ENCODE results near the gene AOAH. TPM values are rescaled to one million over a fixed set of nuclear protein-coding genes. Genes with fewer than 3 reads are reported as not detected.

AOAH gene
- total and polyA plus RNA-seq, 4 experiments from 2014 or later: 1.5 to 5.4 (median 4.2) TPM

- peaks cover 46 to 76% (median 59%) of the 10 kb centered on the region in 4 donors for H3K4me1 Mint-ChIP-seq
- intact Hi-C loops (cut with micrococcal nuclease): loop anchor here (5.0 kb wide), 1 partner anchor 32 kb away; no protein-coding TSS in a partner anchor
- peak overlapping the region; percentile 8 to 81 (median 72) for H3K4me3 Mint-ChIP-seq
- Histone ChIP-seq H3K36me3 (ENCODE audit: insufficient read depth, low read length) (no peaks in the 10 kb centered on the region), H3K27ac (ENCODE audit: low read depth, low read length) (peak overlapping the region; percentile 30), H3K9me3 (ENCODE audit: control insufficient read depth in 1 of 2, low read length in 2 of 2) (no peaks in the 10 kb centered on the region), H3K27me3 (ENCODE audit: insufficient read depth, low read length) (no peaks in the 10 kb centered on the region), H3K4me3 (ENCODE audit: low read length in 2 of 2) (peak overlapping the region in 1 of 2 donors; percentile 0), H3K4me1 (ENCODE audit: insufficient read depth, low read length) (peaks cover 47% of the 10 kb centered on the region)
- no peaks in the 10 kb centered on the region for H3K36me3 Mint-ChIP-seq
- POLR2A ChIA-PET (ENCODE audit: partially characterized antibody): interaction anchor here (0.7 to 2.8 kb wide), 20 partner anchors 10 to 1719 kb away, joined by 3 to 16 read pairs (median 4); partner anchors contain the start of gene ANLN
- CTCF ChIA-PET (ENCODE audit: partially characterized antibody): interaction anchor here (1.2 to 7.0 kb wide), 8 partner anchors 9 to 151 kb away, joined by 3 to 46 read pairs (median 8); no protein-coding TSS in a partner anchor
- H3K9me3 Mint-ChIP-seq: peaks cover 0 to 2% (median 0%) of the 10 kb centered on the region in 8 donors
- peak; percentile 49 to 62 (median 55) for DNase-seq
- peak overlapping the region; percentile 66 to 96 (median 88) for H3K27ac Mint-ChIP-seq
- no peaks in the 10 kb centered on the region for H3K27me3 Mint-ChIP-seq
Measured at GRCh38 chr7:36639826-36640225, 84.5 kb downstream of the AOAH start.

- Histone ChIP-seq H3K9me3 (ENCODE audit: control insufficient read depth in 1 of 2, low read length in 2 of 2) (no peaks in the 10 kb centered on the region), H3K36me3 (ENCODE audit: insufficient read depth, low read length) (no peaks in the 10 kb centered on the region), H3K4me3 (ENCODE audit: low read length in 2 of 2) (peak overlapping the region in 1 of 2 donors; percentile 0), H3K27me3 (ENCODE audit: insufficient read depth, low read length) (no peaks in the 10 kb centered on the region), H3K27ac (ENCODE audit: low read depth, low read length) (no peak overlapping the region), H3K4me1 (ENCODE audit: insufficient read depth, low read length) (peaks cover 47% of the 10 kb centered on the region)
- Mint-ChIP-seq H3K27ac (peak overlapping the region; percentile 66 to 96 (median 88)), H3K4me3 (peak overlapping the region in 6 of 8 donors; percentile 29 to 76 (median 62)), H3K9me3 (peaks cover 0 to 2% (median 0%) of the 10 kb centered on the region in 8 donors), H3K27me3 (no peaks in the 10 kb centered on the region), H3K4me1 (peaks cover 41 to 71% (median 55%) of the 10 kb centered on the region in 4 donors), H3K36me3 (no peaks in the 10 kb centered on the region)
- intact Hi-C loops (cut with micrococcal nuclease): loop anchor here (5.0 kb wide), 1 partner anchor 34 kb away; no protein-coding TSS in a partner anchor
- no peak for DNase-seq
- ChIA-PET CTCF (ENCODE audit: partially characterized antibody) (interaction anchor here (0.6 to 7.0 kb wide), 9 partner anchors 8 to 150 kb away, joined by 3 to 46 read pairs (median 8); no protein-coding TSS in a partner anchor), POLR2A (ENCODE audit: partially characterized antibody) (interaction anchor here (0.9 to 2.8 kb wide), 16 partner anchors 9 to 151 kb away, joined by 3 to 16 read pairs (median 4); partner anchors contain the start of gene AOAH)
Measured at GRCh38 chr7:36638586-36639263, 85.6 kb downstream of the AOAH start.

GRCh38 chr7:36638140-36638539 is 86.2 kb downstream of the AOAH start:
- H3K4me3 ChIP-seq (ENCODE audit: low read length in 2 of 2): no peak overlapping the region
- Mint-ChIP-seq H3K27me3 (no peaks in the 10 kb centered on the region), H3K4me1 (peaks cover 41 to 65% (median 53%) of the 10 kb centered on the region in 4 donors), H3K9me3 (no peaks in the 10 kb centered on the region), H3K36me3 (no peaks in the 10 kb centered on the region), H3K4me3 (peak overlapping the region in 5 of 8 donors; percentile 2 to 74 (median 47)), H3K27ac (peak overlapping the region; percentile 66 to 93 (median 85))
- peaks cover 47% of the 10 kb centered on the region for H3K4me1 ChIP-seq (ENCODE audit: insufficient read depth, low read length)
- intact Hi-C loops (cut with micrococcal nuclease): loop anchor here (5.0 kb wide), 1 partner anchor 34 kb away; no protein-coding TSS in a partner anchor
- no peaks in the 10 kb centered on the region for H3K27me3 ChIP-seq (ENCODE audit: insufficient read depth, low read length)
- no peak for DNase-seq
- ChIA-PET CTCF (ENCODE audit: partially characterized antibody) (interaction anchor here (0.6 to 7.0 kb wide), 6 partner anchors 11 to 150 kb away, joined by 3 to 46 read pairs (median 9); no protein-coding TSS in a partner anchor), POLR2A (ENCODE audit: partially characterized antibody) (interaction anchor here (0.9 to 2.8 kb wide), 5 partner anchors 8 to 86 kb away, joined by 3 to 16 read pairs (median 5); partner anchors contain the start of gene AOAH)
- H3K36me3 ChIP-seq (ENCODE audit: insufficient read depth, low read length): no peaks in the 10 kb centered on the region
- H3K27ac ChIP-seq (ENCODE audit: low read depth, low read length): no peak overlapping the region
- no peaks in the 10 kb centered on the region for H3K9me3 ChIP-seq (ENCODE audit: control insufficient read depth in 1 of 2, low read length in 2 of 2)

- Histone ChIP-seq H3K36me3 (ENCODE audit: insufficient read depth, low read length) (no peaks in the 10 kb centered on the region), H3K27me3 (ENCODE audit: insufficient read depth, low read length) (no peaks in the 10 kb centered on the region), H3K4me3 (ENCODE audit: low read length in 2 of 2) (no peak overlapping the region), H3K9me3 (ENCODE audit: control insufficient read depth in 1 of 2, low read length in 2 of 2) (no peaks in the 10 kb centered on the region), H3K4me1 (ENCODE audit: insufficient read depth, low read length) (peaks cover 47% of the 10 kb centered on the region), H3K27ac (ENCODE audit: low read depth, low read length) (no peak overlapping the region)
- H3K9me3 Mint-ChIP-seq: no peaks in the 10 kb centered on the region
- peaks cover 41 to 61% (median 50%) of the 10 kb centered on the region in 4 donors for H3K4me1 Mint-ChIP-seq
- no peaks in the 10 kb centered on the region for H3K27me3 Mint-ChIP-seq
- ChIA-PET POLR2A (ENCODE audit: partially characterized antibody) (interaction anchor here (0.9 to 1.7 kb wide), 3 partner anchors 12 to 87 kb away, joined by 3 to 5 read pairs (median 3); partner anchors contain the start of gene AOAH), CTCF (ENCODE audit: partially characterized antibody) (interaction anchor here (2.1 to 7.0 kb wide), 3 partner anchors 16 to 149 kb away, joined by 4 to 46 read pairs (median 21); no protein-coding TSS in a partner anchor)
- H3K36me3 Mint-ChIP-seq: no peaks in the 10 kb centered on the region
- H3K27ac Mint-ChIP-seq: peak overlapping the region in 6 of 7 donors; percentile 37 to 84 (median 69)
- H3K4me3 Mint-ChIP-seq: peak overlapping the region in 3 of 8 donors; percentile 40 to 74 (median 52)
- intact Hi-C loops (cut with micrococcal nuclease): loop anchor here (5.0 kb wide), 1 partner anchor 35 kb away; no protein-coding TSS in a partner anchor
- no peak for DNase-seq
Measured at GRCh38 chr7:36637417-36637816, 86.9 kb downstream of the AOAH start.

DNA sequence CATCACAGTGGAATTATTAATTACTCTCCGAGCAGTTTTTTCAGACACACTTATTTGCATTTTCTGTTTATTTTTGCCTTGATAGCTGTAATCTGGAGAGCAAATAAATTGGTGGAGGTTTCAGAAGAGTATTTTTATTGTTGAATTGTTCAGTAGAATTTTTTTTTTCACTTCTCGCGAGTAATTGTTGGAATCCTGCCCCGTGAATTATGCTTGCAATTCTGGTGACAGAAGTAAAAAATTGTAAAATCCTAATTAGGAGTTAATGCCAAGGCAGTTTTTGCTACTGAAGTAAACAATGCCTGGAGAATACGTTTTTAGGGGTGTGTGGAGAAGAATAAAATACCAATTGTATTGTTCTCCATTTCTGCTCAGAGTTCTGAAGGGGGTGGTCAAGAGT is 88.2 kb downstream of the AOAH start:
- no peaks in the 10 kb centered on the region for H3K36me3 Mint-ChIP-seq
- H3K4me3 Mint-ChIP-seq: no peak overlapping the region
- H3K27ac Mint-ChIP-seq: peak overlapping the region in 1 of 7 donors; percentile 12

GRCh38 chr7:36635091-36635490 is 89.2 kb downstream of the AOAH start:
- Histone ChIP-seq H3K9me3 (ENCODE audit: control insufficient read depth in 1 of 2, low read length in 2 of 2) (no peaks in the 10 kb centered on the region), H3K4me3 (ENCODE audit: low read length in 2 of 2) (no peak overlapping the region), H3K27me3 (ENCODE audit: insufficient read depth, low read length) (no peaks in the 10 kb centered on the region), H3K36me3 (ENCODE audit: insufficient read depth, low read length) (no peaks in the 10 kb centered on the region), H3K4me1 (ENCODE audit: insufficient read depth, low read length) (peaks cover 37% of the 10 kb centered on the region), H3K27ac (ENCODE audit: low read depth, low read length) (no peak overlapping the region)
- Mint-ChIP-seq H3K4me1 (peaks cover 31 to 40% (median 35%) of the 10 kb centered on the region in 4 donors), H3K4me3 (no peak overlapping the region), H3K36me3 (no peaks in the 10 kb centered on the region), H3K9me3 (no peaks in the 10 kb centered on the region), H3K27ac (peak overlapping the region in 1 of 7 donors; percentile 48), H3K27me3 (peaks cover 0 to 2% of the 10 kb centered on the region in 2 donors)
- ChIA-PET POLR2A (ENCODE audit: partially characterized antibody) (no interaction called here), CTCF (ENCODE audit: partially characterized antibody) (interaction anchor here (1.7 to 1.9 kb wide), 2 partner anchors 9 to 147 kb away, joined by 3 to 4 read pairs; no protein-coding TSS in a partner anchor)
- intact Hi-C loops (cut with micrococcal nuclease): loop anchor here (5.0 kb wide), 1 partner anchor 37 kb away; no protein-coding TSS in a partner anchor
- DNase-seq: no peak

More for the DNA sequence above, 88.2 kb downstream of the AOAH start:
- Mint-ChIP-seq H3K4me1 (peaks cover 36 to 51% (median 43%) of the 10 kb centered on the region in 4 donors), H3K9me3 (no peaks in the 10 kb centered on the region), H3K27me3 (peaks cover 0 to 2% of the 10 kb centered on the region in 2 donors)
- Histone ChIP-seq H3K4me1 (ENCODE audit: insufficient read depth, low read length) (peaks cover 47% of the 10 kb centered on the region), H3K4me3 (ENCODE audit: low read length in 2 of 2) (no peak overlapping the region), H3K9me3 (ENCODE audit: control insufficient read depth in 1 of 2, low read length in 2 of 2) (no peaks in the 10 kb centered on the region), H3K27me3 (ENCODE audit: insufficient read depth, low read length) (no peaks in the 10 kb centered on the region), H3K27ac (ENCODE audit: low read depth, low read length) (no peak overlapping the region), H3K36me3 (ENCODE audit: insufficient read depth, low read length) (no peaks in the 10 kb centered on the region)
- intact Hi-C loops (cut with micrococcal nuclease): loop anchor here (5.0 kb wide), 1 partner anchor 36 kb away; no protein-coding TSS in a partner anchor
- ChIA-PET CTCF (ENCODE audit: partially characterized antibody) (interaction anchor here (1.7 to 7.0 kb wide), 3 partner anchors 10 to 148 kb away, joined by 3 to 46 read pairs (median 4); no protein-coding TSS in a partner anchor), POLR2A (ENCODE audit: partially characterized antibody) (interaction anchor here (0.6 kb wide), 1 partner anchor 600 kb away, joined by 4 read pairs; no protein-coding TSS in a partner anchor)
- no peak for DNase-seq

All from CD4-positive, alpha-beta memory T cell (primary cell).